Forelimb muscle (tissue), 1 donor: ENCODE results near the gene ELMO1. TPM values are rescaled to one million over a fixed set of nuclear protein-coding genes. Genes with fewer than 3 reads are reported as not detected.

ENCODE experiments used
- DNase-seq: peaks from one replicate; pipeline ENCODE4 v3.0.0-alpha.2; 2013; ENCODE audit warnings: low read depth
- polyA plus RNA-seq: library from polyadenylated mRNA; unstranded; fragments of 120-200 nt; gene quantifications from one replicate; pipeline ENCODE4 v1.2.1, GENCODE V29; 2013; ENCODE audit not compliant: insufficient read length

Gene ELMO1
- polyA plus RNA-seq, 1 donor: 24.5 TPM

- DNase-seq: no peak
Observed at GRCh38 chr7:37100735-37101331, 347.8 kb downstream of the ELMO1 start.

- no peak for DNase-seq
Observed at GRCh38 chr7:37098762-37099161, 349.9 kb downstream of the ELMO1 start.

GRCh38 chr7:37097983-37098382 lies 350.7 kb downstream of the ELMO1 start:
- no peak for DNase-seq

- no peak for DNase-seq
Observed at GRCh38 chr7:37097276-37097675, 351.4 kb downstream of the ELMO1 start.

GRCh38 chr7:37096341-37096740 lies 352.3 kb downstream of the ELMO1 start:
- DNase-seq: no peak

GRCh38 chr7:37095122-37095521 lies 353.5 kb downstream of the ELMO1 start:
- DNase-seq: no peak

- DNase-seq: no peak
Observed at GRCh38 chr7:37093257-37093656, 355.4 kb downstream of the ELMO1 start.

- no peak for DNase-seq
Observed at GRCh38 chr7:37092548-37092947, 356.1 kb downstream of the ELMO1 start.

- DNase-seq: no peak
Observed at GRCh38 chr7:37089972-37090371, 358.7 kb downstream of the ELMO1 start.

- DNase-seq: no peak
Observed at GRCh38 chr7:37085600-37085999, 363.1 kb downstream of the ELMO1 start.

GRCh38 chr7:37084303-37084702 lies 364.4 kb downstream of the ELMO1 start:
- DNase-seq: no peak

GRCh38 chr7:37083311-37084096 lies 365.2 kb downstream of the ELMO1 start:
- peak; percentile 85 for DNase-seq

GRCh38 chr7:37081436-37081835 lies 367.2 kb downstream of the ELMO1 start:
- DNase-seq: no peak

- DNase-seq: no peak
Observed at GRCh38 chr7:37079420-37079819, 369.2 kb downstream of the ELMO1 start.

GRCh38 chr7:37076668-37077067 lies 372.0 kb downstream of the ELMO1 start:
- no peak for DNase-seq

GRCh38 chr7:37074370-37074769 lies 374.3 kb downstream of the ELMO1 start:
- DNase-seq: no peak

- no peak for DNase-seq
Observed at GRCh38 chr7:37071124-37071523, 377.5 kb downstream of the ELMO1 start.

GRCh38 chr7:37070471-37070870 lies 378.2 kb downstream of the ELMO1 start:
- DNase-seq: no peak

GRCh38 chr7:37070031-37070430 lies 378.6 kb downstream of the ELMO1 start:
- no peak for DNase-seq

GRCh38 chr7:37069336-37069735 lies 379.3 kb downstream of the ELMO1 start:
- no peak for DNase-seq

GRCh38 chr7:37068902-37069301 lies 379.8 kb downstream of the ELMO1 start:
- no peak for DNase-seq

GRCh38 chr7:37068038-37068437 lies 380.6 kb downstream of the ELMO1 start:
- DNase-seq: no peak

- DNase-seq: no peak
Observed at GRCh38 chr7:37065779-37066271, 382.8 kb downstream of the ELMO1 start.

GRCh38 chr7:37062560-37062859 lies 386.2 kb downstream of the ELMO1 start:
- DNase-seq: no peak
